Stomach smooth muscle (tissue), 2 donors: ENCODE results near the gene CEP128.

ENCODE experiments used
- H3K27ac ChIP-seq: one replicate; pipeline ENCODE4 v1.7.0; 2013; ENCODE audit warnings: mild to moderate bottlenecking, low read length, inconsistent platforms
- H3K27me3 ChIP-seq, 2 donors: one replicate each; pipeline ENCODE4 v1.7.0; 2013; ENCODE audit warnings: low read length in 2 of 2; ENCODE audit not compliant: insufficient read depth in 2 of 2, control insufficient read depth in 1 of 2
- H3K36me3 ChIP-seq, 2 donors: one replicate each; pipeline ENCODE4 v1.7.0; 2013; ENCODE audit warnings: low read length in 2 of 2; ENCODE audit not compliant: control insufficient read depth in 2 of 2, insufficient read depth in 2 of 2
- H3K4me1 ChIP-seq: one replicate; pipeline ENCODE4 v1.7.0; 2013; ENCODE audit warnings: low read length; ENCODE audit not compliant: control insufficient read depth, insufficient read depth
- H3K4me3 ChIP-seq, 2 donors: one replicate each; pipeline ENCODE4 v1.7.0; 2013; ENCODE audit warnings: low read length in 2 of 2
- H3K9ac ChIP-seq, 2 donors: one replicate each; pipeline ENCODE4 v1.7.0; 2013; ENCODE audit warnings: low read length in 2 of 2, mild to moderate bottlenecking in 1 of 2
- H3K9me3 ChIP-seq, 2 donors: one replicate each; pipeline ENCODE4 v1.7.0; 2013; ENCODE audit warnings: low read length in 2 of 2; ENCODE audit not compliant: control insufficient read depth in 2 of 2
- donor health status: healthy.
- donor health status: Pancreatic carcinoma.

CEP128 gene

DNA sequence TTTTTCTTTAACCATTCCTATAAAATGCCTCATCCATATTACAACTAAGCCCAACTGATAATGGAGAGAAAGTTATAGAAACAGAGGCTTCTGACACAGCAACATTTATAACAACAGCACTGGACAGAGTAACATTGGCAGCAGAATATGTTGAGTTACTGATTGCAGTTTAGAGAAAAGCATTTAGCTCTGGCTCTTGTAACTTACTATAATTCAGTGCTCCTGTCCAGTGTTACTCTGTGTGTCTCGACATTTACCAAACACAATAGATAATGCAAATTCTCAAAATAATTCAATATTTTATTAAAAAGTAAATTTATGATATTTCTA lies 356.1 kb downstream of the CEP128 start:
- Histone ChIP-seq H3K4me1 (no peaks in the 10 kb centered on the region), H3K9ac (no peak overlapping the region), H3K27me3 (no peaks in the 10 kb centered on the region), H3K4me3 (no peak overlapping the region), H3K27ac (no peak overlapping the region), H3K9me3 (no peaks in the 10 kb centered on the region), H3K36me3 (no peaks in the 10 kb centered on the region)

DNA sequence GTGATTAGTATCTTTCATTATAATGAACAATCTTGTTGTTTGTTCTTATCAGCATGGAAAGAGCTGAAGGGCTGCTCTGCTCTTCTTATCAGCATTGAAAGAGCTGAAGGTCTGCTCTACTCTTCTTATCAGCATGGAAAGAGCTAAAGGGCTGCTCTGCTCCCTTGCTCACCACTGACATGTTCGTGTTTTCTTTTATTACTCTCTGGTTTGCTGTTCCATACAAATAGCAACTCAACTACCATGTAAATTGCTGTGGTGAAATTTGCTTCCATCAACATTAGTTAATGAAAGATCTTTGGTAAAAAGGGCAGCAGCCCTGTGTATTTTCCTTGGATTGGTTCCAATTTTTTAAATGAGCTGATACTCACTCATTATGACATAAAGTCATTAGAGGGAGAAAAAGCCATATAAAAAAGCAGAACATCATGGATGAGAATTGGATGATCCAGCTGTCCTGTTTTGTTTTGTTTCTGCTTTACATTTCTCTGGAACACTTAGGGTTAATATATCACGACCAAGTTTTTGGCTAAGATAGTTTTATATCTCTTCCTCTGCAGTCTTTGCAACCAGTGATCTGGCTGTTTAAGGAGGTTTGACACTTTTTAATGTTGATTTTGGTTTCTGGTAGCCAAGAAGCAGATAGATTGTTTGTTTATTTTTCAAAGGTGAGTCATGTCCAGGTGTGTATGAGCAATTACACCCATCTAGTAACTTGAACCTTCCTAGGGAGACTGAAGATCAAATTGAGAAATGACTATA lies 356.6 kb downstream of the CEP128 start:
- Histone ChIP-seq H3K27me3 (no peaks in the 10 kb centered on the region), H3K36me3 (no peaks in the 10 kb centered on the region), H3K9me3 (no peaks in the 10 kb centered on the region), H3K9ac (no peak overlapping the region), H3K4me3 (no peak overlapping the region), H3K27ac (no peak overlapping the region), H3K4me1 (no peaks in the 10 kb centered on the region)

DNA sequence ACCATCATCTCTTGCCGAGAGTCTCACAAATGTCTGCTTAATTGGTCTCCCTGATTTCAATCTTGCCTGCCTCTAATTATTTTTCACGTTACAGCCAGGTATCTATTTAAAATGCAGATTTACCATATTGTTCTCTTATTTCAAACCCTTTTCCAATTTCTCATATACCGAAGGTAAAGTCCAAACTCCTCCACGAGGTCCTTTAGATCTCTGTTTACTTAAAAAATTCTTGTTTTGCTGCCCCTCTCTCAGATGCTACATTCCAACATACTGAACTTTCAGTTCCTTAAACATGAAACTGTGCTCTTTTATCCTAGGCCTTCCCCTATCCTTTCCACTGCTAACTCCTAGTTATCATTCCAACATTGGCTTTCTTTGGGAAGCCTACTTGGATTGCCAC lies 363.9 kb downstream of the CEP128 start:
- Histone ChIP-seq H3K4me1 (no peaks in the 10 kb centered on the region), H3K36me3 (no peaks in the 10 kb centered on the region), H3K27me3 (no peaks in the 10 kb centered on the region), H3K4me3 (no peak overlapping the region), H3K27ac (no peak overlapping the region), H3K9me3 (no peaks in the 10 kb centered on the region), H3K9ac (no peak overlapping the region)

DNA sequence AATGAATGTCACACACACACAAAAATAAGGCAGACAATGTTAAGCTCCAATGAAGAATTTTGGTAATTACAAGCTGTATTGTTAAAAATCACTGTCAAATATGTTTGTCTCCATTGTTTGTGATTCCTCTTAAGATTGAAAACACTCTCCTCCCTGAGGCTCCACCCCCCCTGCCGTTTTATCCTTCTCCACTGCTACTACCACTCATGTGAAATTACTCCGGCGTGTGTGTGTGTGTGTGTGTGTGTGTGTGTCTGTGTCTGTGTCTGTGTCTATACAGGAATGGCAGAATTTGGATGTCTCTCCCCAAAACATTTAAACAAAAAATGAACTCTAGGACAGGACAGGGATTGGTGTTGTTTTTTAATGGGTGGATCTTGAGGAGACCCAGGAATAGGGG lies 365.1 kb downstream of the CEP128 start:
- Histone ChIP-seq H3K9me3 (no peaks in the 10 kb centered on the region), H3K27ac (no peak overlapping the region), H3K9ac (no peak overlapping the region), H3K4me1 (no peaks in the 10 kb centered on the region), H3K36me3 (no peaks in the 10 kb centered on the region), H3K27me3 (no peaks in the 10 kb centered on the region), H3K4me3 (no peak overlapping the region)

DNA sequence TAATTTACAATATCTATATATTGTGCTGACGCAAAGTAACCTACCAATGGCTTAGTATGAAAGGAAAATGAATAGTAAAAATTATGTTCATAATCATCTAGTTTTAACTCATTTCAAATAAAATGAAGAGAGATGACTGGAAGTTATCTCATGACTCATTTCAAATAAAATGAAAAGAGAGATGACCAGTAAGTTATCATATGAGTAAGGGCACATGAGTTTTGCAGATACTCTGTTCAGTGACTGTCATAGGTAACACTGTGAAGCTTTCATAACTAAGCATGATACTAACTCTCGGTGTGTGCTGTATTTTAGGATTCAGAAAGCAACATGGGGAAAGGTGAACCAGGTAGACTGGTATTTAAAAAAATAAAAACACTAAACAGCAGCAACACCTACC lies 365.8 kb downstream of the CEP128 start:
- Histone ChIP-seq H3K27me3 (no peaks in the 10 kb centered on the region), H3K9me3 (no peaks in the 10 kb centered on the region), H3K4me3 (no peak overlapping the region), H3K27ac (no peak overlapping the region), H3K4me1 (no peaks in the 10 kb centered on the region), H3K36me3 (no peaks in the 10 kb centered on the region), H3K9ac (no peak overlapping the region)

DNA sequence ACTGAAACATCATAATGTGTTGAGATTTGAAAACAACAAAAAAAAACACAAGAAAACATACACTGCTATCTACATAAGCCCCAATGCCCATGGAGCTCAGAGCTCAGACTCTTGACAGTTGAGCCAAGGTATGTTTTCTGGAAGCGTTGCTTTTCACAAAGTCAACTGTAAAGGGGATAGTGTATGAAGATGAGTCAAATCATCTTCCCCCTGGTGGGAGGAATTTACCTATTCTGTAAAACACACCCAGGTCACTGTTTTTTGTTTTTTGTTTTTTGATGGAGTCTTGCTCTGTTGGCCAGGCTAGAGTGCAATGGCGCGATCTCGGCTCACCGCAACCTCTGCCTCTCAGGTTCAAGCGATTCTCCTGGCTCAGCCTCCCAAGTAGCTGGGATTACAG lies 368.9 kb downstream of the CEP128 start:
- no peak overlapping the region for H3K4me3 ChIP-seq
- no peak overlapping the region for H3K27ac ChIP-seq
- no peaks in the 10 kb centered on the region for H3K27me3 ChIP-seq
- H3K36me3 ChIP-seq = no peaks in the 10 kb centered on the region
- no peaks in the 10 kb centered on the region for H3K9me3 ChIP-seq
- no peak overlapping the region for H3K9ac ChIP-seq
- H3K4me1 ChIP-seq = no peaks in the 10 kb centered on the region

DNA sequence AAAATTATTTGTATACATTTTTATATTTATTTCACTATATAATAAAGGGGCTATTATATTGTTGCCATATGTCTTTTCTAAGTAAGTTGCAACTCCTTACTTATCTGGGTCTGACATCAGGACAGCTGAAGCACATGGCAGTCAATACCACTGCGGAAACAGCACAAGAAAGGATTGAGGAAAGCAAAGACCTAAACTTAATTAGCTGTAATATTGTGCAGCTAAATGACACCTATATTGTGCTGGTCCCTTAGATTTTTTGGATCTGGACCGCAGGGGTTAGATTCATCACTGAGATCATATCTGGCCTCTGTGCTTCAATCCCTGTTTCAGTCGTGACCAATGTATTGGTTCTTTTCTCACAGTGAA lies 370.6 kb downstream of the CEP128 start:
- no peak overlapping the region for H3K9ac ChIP-seq
- no peaks in the 10 kb centered on the region for H3K9me3 ChIP-seq
- no peaks in the 10 kb centered on the region for H3K4me1 ChIP-seq
- no peaks in the 10 kb centered on the region for H3K36me3 ChIP-seq
- no peak overlapping the region for H3K4me3 ChIP-seq
- H3K27ac ChIP-seq = no peak overlapping the region
- no peaks in the 10 kb centered on the region for H3K27me3 ChIP-seq

DNA sequence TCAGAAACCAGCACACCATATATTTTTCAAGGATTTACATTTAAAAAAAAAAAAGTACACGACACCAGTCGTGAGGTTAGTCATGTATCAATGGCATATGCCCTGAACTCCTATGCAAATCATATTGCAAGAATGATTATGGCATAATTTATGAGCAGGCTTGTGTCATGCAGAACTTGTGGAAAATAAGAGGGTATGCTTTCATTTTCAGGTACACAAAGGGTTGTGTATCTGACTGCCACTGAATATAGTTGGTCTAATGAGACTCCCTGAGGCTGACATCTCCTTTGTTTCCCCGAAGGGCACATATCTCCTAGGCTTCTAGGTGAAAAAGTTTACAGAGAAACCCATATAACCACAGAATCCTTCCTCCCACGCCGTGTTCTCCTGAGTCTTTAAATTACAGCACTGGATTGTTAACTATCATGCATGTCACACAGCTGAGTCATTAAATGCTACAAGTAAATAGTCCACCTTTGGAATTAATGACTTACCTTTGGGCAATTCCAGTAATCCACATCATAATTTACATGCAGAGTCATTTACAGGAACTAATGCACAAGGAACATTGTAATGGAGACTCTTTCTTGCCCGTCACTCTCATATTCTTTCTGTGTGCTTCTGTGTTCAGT lies 373.5 kb downstream of the CEP128 start:
- Histone ChIP-seq H3K9ac (no peak overlapping the region), H3K27me3 (no peaks in the 10 kb centered on the region), H3K4me1 (no peaks in the 10 kb centered on the region), H3K4me3 (no peak overlapping the region), H3K9me3 (no peaks in the 10 kb centered on the region), H3K27ac (no peak overlapping the region), H3K36me3 (no peaks in the 10 kb centered on the region)

DNA sequence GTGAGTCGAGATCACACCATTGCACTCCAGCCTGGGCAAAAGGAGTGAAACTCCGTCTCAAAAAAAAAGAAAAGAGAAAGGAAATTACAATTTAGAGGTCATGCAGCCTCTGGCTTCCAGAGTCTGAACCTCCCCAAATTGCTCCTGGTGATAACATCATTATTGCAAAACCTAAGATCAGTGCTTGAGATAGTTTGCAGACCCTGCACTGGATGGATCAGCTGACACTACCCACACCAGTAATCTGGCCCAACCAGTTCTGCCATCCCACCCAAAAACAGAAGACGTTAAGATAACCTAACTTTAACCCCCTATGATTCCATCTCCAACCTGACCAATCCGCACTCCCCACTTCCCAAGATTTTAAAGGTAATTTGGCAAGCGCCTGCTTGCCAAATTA lies 376.5 kb downstream of the CEP128 start:
- Histone ChIP-seq H3K9me3 (no peaks in the 10 kb centered on the region), H3K4me3 (no peak overlapping the region), H3K36me3 (no peaks in the 10 kb centered on the region), H3K9ac (no peak overlapping the region), H3K27ac (no peak overlapping the region), H3K4me1 (no peaks in the 10 kb centered on the region), H3K27me3 (no peaks in the 10 kb centered on the region)

DNA sequence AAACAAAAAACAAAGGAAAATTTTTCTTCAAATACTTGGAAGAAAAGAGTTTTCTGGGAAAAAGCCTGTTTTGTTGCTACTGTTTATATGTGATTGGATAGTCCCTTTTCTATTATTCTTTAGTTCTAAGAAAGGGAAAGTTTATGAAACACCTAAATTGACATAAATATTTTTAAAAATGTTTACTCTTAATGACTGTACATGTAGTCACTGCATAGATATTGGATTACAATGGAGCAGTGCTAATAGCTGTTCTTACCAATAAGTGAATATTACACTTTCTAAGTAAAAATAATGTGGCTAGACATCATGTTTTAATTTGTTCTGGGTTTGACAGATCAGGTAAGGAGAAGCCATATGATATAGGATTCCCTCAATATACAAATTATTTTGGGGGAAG lies 377.5 kb downstream of the CEP128 start:
- H3K27me3 ChIP-seq = no peaks in the 10 kb centered on the region
- no peak overlapping the region for H3K9ac ChIP-seq
- H3K4me1 ChIP-seq = no peaks in the 10 kb centered on the region
- no peaks in the 10 kb centered on the region for H3K9me3 ChIP-seq
- no peak overlapping the region for H3K4me3 ChIP-seq
- no peaks in the 10 kb centered on the region for H3K36me3 ChIP-seq
- no peak overlapping the region for H3K27ac ChIP-seq

DNA sequence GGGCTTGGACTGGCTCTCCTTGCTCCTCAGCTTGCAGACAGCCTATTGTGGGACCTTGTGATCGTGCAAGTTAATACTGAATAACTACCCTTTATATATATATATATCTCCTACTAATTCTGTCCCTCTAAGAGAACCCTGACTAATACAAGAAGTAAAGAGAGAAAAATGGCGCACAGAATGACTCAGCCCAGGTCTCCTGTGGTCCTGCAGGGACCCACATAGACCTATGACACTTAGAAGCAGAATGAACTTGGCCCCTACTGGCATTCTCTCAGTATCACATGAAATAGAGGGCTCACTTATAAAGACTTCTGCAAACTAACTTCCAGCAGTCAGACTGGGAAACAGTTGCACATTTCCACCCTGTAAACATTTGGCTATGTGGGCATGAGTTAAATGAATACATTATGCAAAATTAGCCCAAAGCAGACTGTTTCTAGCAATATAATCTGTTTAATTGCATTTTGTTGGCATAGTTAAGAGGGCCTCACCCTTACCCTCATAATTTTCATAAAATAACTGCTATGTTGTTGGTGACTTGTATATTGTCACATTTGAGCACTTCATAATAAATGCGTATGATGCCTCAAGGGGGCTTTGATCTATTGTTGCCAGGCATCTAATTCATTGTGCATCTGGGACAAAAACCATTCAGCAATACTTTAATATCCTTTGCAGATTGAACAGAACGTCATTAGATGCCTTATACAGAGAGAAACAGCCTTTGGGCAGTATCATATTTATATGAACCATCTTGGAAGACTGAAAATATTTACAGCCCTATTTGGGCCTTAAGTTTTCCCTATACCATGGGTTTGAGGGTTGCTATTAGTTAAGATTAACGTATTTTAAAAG lies 380.5 kb downstream of the CEP128 start:
- H3K9me3 ChIP-seq = no peaks in the 10 kb centered on the region
- no peak overlapping the region for H3K4me3 ChIP-seq
- H3K27ac ChIP-seq = no peak overlapping the region
- no peaks in the 10 kb centered on the region for H3K27me3 ChIP-seq
- no peaks in the 10 kb centered on the region for H3K36me3 ChIP-seq
- H3K9ac ChIP-seq = no peak overlapping the region
- no peaks in the 10 kb centered on the region for H3K4me1 ChIP-seq
